ENCODE results near the gene ASPHD2.

The ASPHD2 gene

GRCh38 chr22:26416670-26417276, 12.3 kb upstream of the ASPHD2 start:
- no peaks in the 10 kb centered on the region for H3F3A ChIP-seq (ENCODE audit: insufficient read depth, low read length)
- no peaks in the 10 kb centered on the region for H4K20me1 ChIP-seq (ENCODE audit: insufficient read depth, low read length)
- no peaks in the 10 kb centered on the region for H3K4me1 ChIP-seq (ENCODE audit: insufficient read depth, low read length, severe bottlenecking)
- TF ChIP-seq CTCF (IDR thresholded peaks at IDR 0.05; ENCODE audit: low read length) (no peak), EZH2 (IDR thresholded peaks at IDR 0.05; ENCODE audit: borderline replicate concordance, low read length) (no peak)
- no peak overlapping the region for H3K9ac ChIP-seq (ENCODE audit: low read length)
- H3K9me3 ChIP-seq (ENCODE audit: low read length), result no peaks in the 10 kb centered on the region
- no peaks in the 10 kb centered on the region for H3K79me2 ChIP-seq (ENCODE audit: insufficient read depth, low read length)
- H3K4me2 ChIP-seq (ENCODE audit: low read length), result no peak overlapping the region
- no peak overlapping the region for H3K27ac ChIP-seq (ENCODE audit: low read depth, low read length, poor library complexity, severe bottlenecking)
- H2AFZ ChIP-seq (ENCODE audit: low read length), result no peak overlapping the region
- no peak overlapping the region for H3K4me3 ChIP-seq (ENCODE audit: low read depth, low read length, poor library complexity, severe bottlenecking)
- peaks cover 5% of the 10 kb centered on the region for H3K27me3 ChIP-seq (ENCODE audit: insufficient read depth, low read length)
- H3K9me2 ChIP-seq (ENCODE audit: low read depth, low read length), result no peaks in the 10 kb centered on the region
- H3K36me3 ChIP-seq (ENCODE audit: insufficient read depth, low read length), result no peaks in the 10 kb centered on the region

- Histone ChIP-seq H3K9me3 (ENCODE audit: low read length) (no peaks in the 10 kb centered on the region), H3K4me1 (ENCODE audit: insufficient read depth, low read length, severe bottlenecking) (no peaks in the 10 kb centered on the region), H2AFZ (ENCODE audit: low read length) (no peak overlapping the region), H4K20me1 (ENCODE audit: insufficient read depth, low read length) (no peaks in the 10 kb centered on the region), H3K4me3 (ENCODE audit: low read depth, low read length, poor library complexity, severe bottlenecking) (no peak overlapping the region), H3K79me2 (ENCODE audit: insufficient read depth, low read length) (no peaks in the 10 kb centered on the region), H3K36me3 (ENCODE audit: insufficient read depth, low read length) (no peaks in the 10 kb centered on the region), H3K9me2 (ENCODE audit: low read depth, low read length) (no peaks in the 10 kb centered on the region), H3K9ac (ENCODE audit: low read length) (no peak overlapping the region), H3K27me3 (ENCODE audit: insufficient read depth, low read length) (peaks cover 5% of the 10 kb centered on the region), H3K27ac (ENCODE audit: low read depth, low read length, poor library complexity, severe bottlenecking) (no peak overlapping the region), H3K4me2 (ENCODE audit: low read length) (no peak overlapping the region), H3F3A (ENCODE audit: insufficient read depth, low read length) (no peaks in the 10 kb centered on the region)
- TF ChIP-seq EZH2 (IDR thresholded peaks at IDR 0.05; ENCODE audit: borderline replicate concordance, low read length) (no peak), CTCF (IDR thresholded peaks at IDR 0.05; ENCODE audit: low read length) (no peak)
Measured at GRCh38 chr22:26417406-26417805, 11.7 kb upstream of the ASPHD2 start.

GRCh38 chr22:26418620-26419019, 10.4 kb upstream of the ASPHD2 start:
- no peaks in the 10 kb centered on the region for H3K36me3 ChIP-seq (ENCODE audit: insufficient read depth, low read length)
- H3K27ac ChIP-seq (ENCODE audit: low read depth, low read length, poor library complexity, severe bottlenecking), result no peak overlapping the region
- no peaks in the 10 kb centered on the region for H4K20me1 ChIP-seq (ENCODE audit: insufficient read depth, low read length)
- no peak overlapping the region for H3K9ac ChIP-seq (ENCODE audit: low read length)
- TF ChIP-seq EZH2 (IDR thresholded peaks at IDR 0.05; ENCODE audit: borderline replicate concordance, low read length) (no peak), CTCF (IDR thresholded peaks at IDR 0.05; ENCODE audit: low read length) (no peak)
- H3K4me2 ChIP-seq (ENCODE audit: low read length), result no peak overlapping the region
- H3K4me1 ChIP-seq (ENCODE audit: insufficient read depth, low read length, severe bottlenecking), result no peaks in the 10 kb centered on the region
- H3K27me3 ChIP-seq (ENCODE audit: insufficient read depth, low read length), result peaks cover 5% of the 10 kb centered on the region
- H3K79me2 ChIP-seq (ENCODE audit: insufficient read depth, low read length), result no peaks in the 10 kb centered on the region
- no peak overlapping the region for H3K4me3 ChIP-seq (ENCODE audit: low read depth, low read length, poor library complexity, severe bottlenecking)
- H3F3A ChIP-seq (ENCODE audit: insufficient read depth, low read length), result no peaks in the 10 kb centered on the region
- no peak overlapping the region for H2AFZ ChIP-seq (ENCODE audit: low read length)
- no peaks in the 10 kb centered on the region for H3K9me2 ChIP-seq (ENCODE audit: low read depth, low read length)
- peaks cover 10% of the 10 kb centered on the region for H3K9me3 ChIP-seq (ENCODE audit: low read length)

Measured in OCI-LY1 (cell line).